ENCODE data around the gene PRSS2. TPM values are rescaled to one million over a fixed set of nuclear protein-coding genes. Genes with fewer than 3 reads are reported as not detected.

Gene PRSS2
- total and polyA plus RNA-seq, 9 of the 15 experiments (the other 6 are each of a cell fraction or from before 2014, with no cell fraction given), result 1.3 to 23.9 (median 3.8) TPM

GRCh38 chr7:142808802-142809583 is 38.2 kb downstream of the PRSS2 start (continued):
- TF ChIP-seq PHTF2 (CRISPR knock-in tag; IDR thresholded peaks at IDR 0.05) (no peak), PRPF4 (IDR thresholded peaks at IDR 0.05; ENCODE audit: insufficient read depth, low read depth, low read length, poor library complexity, severe bottlenecking) (no peak), ZNF398 (CRISPR knock-in tag; IDR thresholded peaks at IDR 0.05) (no peak), MTA2 (IDR thresholded peaks at IDR 0.05; ENCODE audit: low read depth) (no peak), ZNF561 (CRISPR knock-in tag; conservative IDR thresholded peaks at IDR 0.05) (no peak), KLF13 (tag; IDR thresholded peaks at IDR 0.05; ENCODE audit: borderline replicate concordance, low read depth) (no peak), ZNF764 (CRISPR knock-in tag; IDR thresholded peaks at IDR 0.05; ENCODE audit: low read depth) (no peak), ZKSCAN1 (IDR thresholded peaks at IDR 0.05; ENCODE audit: low read depth, low read length) (no peak), BRCA1 (IDR thresholded peaks at IDR 0.05) (no peak), BRCA1 (CRISPR knock-in tag; IDR thresholded peaks at IDR 0.05) (no peak), BRF1 (IDR thresholded peaks at IDR 0.05; ENCODE audit: borderline replicate concordance, extremely low read depth, insufficient read length) (no peak), FOXA1 (IDR thresholded peaks at IDR 0.05; ENCODE audit: borderline replicate concordance) (no peak), POU5F1 (IDR thresholded peaks at IDR 0.05; ENCODE audit: borderline replicate concordance, low read depth, low read length, partially characterized antibody) (no peak), KLF6 (CRISPR knock-in tag; IDR thresholded peaks at IDR 0.05; ENCODE audit: borderline replicate concordance) (no peak), ZNF592 (IDR thresholded peaks at IDR 0.05) (no peak), NFE2L1 (tag; IDR thresholded peaks at IDR 0.05; ENCODE audit: borderline replicate concordance, low read depth) (no peak), ZNF507 (tag; conservative IDR thresholded peaks at IDR 0.05) (no peak), PML (IDR thresholded peaks at IDR 0.05; ENCODE audit: low read length) (0 out of 2 replicates have a peak, but pooled peaks have one; percentile 21), GATA2 (CRISPR knock-in tag; IDR thresholded peaks at IDR 0.05) (0 out of 2 replicates have a peak, but pooled peaks have one; percentile 40), ZNF23 (CRISPR knock-in tag; IDR thresholded peaks at IDR 0.05) (no peak), ATF6 (CRISPR knock-in tag; IDR thresholded peaks at IDR 0.05) (no peak)

All from K562 (cell line).